Measurements from ENCODE around the gene NUP210L.
"Not testable (repeated sequence)": the region's sequence is repeated elsewhere in the genome, so short reads cannot be mapped to it uniquely, and the experiment has no call there.

Gene NUP210L

DNA sequence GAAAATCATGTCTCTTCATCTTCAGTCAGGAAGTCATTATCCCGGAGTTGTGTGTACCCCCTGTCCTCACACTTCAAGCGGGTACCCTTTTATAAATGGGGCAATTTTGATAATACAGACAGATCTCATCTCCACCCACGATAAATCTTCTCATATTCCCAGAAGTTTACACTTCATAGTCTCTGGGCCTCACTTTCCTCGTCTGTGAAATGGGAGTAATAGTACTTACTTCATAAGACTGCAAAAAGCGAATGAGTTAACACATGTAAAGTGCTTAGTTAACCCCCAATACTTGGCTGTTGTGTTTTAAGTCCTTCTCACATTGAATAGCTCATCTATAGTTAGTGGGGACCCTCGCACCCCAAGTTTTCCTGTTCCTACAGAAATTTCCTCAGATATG is 820 bp downstream of the NUP210L start:
- H3K27ac Mint-ChIP-seq: no peak overlapping the region
- H3K4me3 Mint-ChIP-seq: no peak overlapping the region
- TF ChIP-seq, protein P1, sequence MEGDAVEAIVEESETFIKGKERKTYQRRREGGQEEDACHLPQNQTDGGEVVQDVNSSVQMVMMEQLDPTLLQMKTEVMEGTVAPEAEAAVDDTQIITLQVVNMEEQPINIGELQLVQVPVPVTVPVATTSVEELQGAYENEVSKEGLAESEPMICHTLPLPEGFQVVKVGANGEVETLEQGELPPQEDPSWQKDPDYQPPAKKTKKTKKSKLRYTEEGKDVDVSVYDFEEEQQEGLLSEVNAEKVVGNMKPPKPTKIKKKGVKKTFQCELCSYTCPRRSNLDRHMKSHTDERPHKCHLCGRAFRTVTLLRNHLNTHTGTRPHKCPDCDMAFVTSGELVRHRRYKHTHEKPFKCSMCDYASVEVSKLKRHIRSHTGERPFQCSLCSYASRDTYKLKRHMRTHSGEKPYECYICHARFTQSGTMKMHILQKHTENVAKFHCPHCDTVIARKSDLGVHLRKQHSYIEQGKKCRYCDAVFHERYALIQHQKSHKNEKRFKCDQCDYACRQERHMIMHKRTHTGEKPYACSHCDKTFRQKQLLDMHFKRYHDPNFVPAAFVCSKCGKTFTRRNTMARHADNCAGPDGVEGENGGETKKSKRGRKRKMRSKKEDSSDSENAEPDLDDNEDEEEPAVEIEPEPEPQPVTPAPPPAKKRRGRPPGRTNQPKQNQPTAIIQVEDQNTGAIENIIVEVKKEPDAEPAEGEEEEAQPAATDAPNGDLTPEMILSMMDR (IDR thresholded peaks at IDR 0.05): no peak
- H3K4me1 Mint-ChIP-seq: peaks cover 20% of the 10 kb centered on the region
- peaks cover 2% of the 10 kb centered on the region for H3K9me3 Mint-ChIP-seq
- DNase-seq: no peak
- H3K27me3 Mint-ChIP-seq (ENCODE audit: low read depth, poor library complexity): no peaks in the 10 kb centered on the region
- H3K36me3 Mint-ChIP-seq (ENCODE audit: low read depth): peaks cover 31% of the 10 kb centered on the region

DNA sequence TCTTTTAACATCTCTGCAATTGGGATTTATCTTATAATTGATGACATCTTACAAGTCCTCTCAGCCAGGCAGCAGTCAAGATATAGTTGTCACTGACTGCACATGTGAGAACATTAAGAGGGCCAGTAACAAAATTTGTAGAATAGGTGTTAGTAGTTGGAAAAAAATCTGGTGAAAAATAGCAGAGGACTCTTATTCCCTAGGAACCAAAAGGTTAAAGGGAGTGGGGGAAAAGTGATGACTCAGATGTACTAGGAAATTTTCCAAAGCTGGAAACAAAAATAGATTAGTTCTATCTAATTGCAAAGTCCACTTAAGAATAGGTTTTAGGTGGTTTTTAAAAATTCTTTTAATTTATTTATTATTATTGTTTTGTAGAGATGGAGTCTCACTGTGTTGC is 3.6 kb downstream of the NUP210L start:
- Mint-ChIP-seq H3K9me3 (no peaks in the 10 kb centered on the region), H3K27ac (no peak overlapping the region), H3K4me3 (no peak overlapping the region), H3K27me3 (ENCODE audit: low read depth, poor library complexity) (no peaks in the 10 kb centered on the region), H3K4me1 (peaks cover 3% of the 10 kb centered on the region), H3K36me3 (ENCODE audit: low read depth) (peaks cover 6% of the 10 kb centered on the region)
- TF ChIP-seq, protein P1 (IDR thresholded peaks at IDR 0.05): no peak
- DNase-seq: no peak

DNA sequence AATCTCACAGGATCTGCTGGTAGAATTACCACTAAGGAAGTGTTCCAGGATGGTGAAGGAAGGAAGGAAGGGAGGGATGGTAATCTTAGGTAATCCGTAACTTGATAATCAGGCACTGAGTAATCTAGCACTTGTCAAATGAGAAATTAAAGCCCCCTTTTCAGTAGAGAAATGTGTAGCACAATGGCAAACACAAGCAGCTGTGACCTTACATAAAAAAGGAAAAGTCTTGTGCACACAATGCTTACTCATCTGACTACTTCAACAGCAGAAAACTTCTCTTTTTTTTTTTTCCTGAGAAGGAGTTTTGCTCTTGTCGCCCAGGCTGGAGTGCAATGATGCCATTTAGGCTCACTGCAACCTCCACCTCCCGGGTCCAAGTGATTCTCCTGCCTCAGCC is 6.1 kb downstream of the NUP210L start:
- H3K9me3 Mint-ChIP-seq: no peaks in the 10 kb centered on the region
- H3K4me3 Mint-ChIP-seq: no peak overlapping the region
- H3K4me1 Mint-ChIP-seq: no peaks in the 10 kb centered on the region
- peak overlapping the region; percentile 24 for H3K27ac Mint-ChIP-seq
- no peak for DNase-seq
- TF ChIP-seq, protein P1 (IDR thresholded peaks at IDR 0.05): no peak
- no peaks in the 10 kb centered on the region for H3K36me3 Mint-ChIP-seq (ENCODE audit: low read depth)
- no peaks in the 10 kb centered on the region for H3K27me3 Mint-ChIP-seq (ENCODE audit: low read depth, poor library complexity)

DNA sequence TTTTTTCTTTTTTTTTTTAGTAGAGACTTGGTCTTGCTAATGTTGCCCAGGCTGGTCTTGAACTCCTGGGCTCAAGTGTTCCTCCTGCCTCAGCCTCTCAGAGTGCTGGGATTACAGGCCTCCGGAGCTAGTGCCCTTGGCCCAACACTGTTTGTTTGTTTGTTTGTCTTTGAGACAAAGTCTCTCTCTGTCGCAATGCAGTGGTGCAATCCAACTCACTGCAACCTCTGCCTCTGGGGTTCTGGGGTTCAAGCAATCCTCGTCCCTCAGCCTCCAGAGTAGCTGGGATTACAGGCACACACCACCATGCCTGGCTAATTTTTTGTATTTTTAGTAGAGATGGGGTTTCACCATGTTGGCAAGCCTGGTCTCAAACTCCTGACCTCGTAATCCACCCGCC is 7.4 kb downstream of the NUP210L start:
- H3K4me1 Mint-ChIP-seq; H3K36me3 Mint-ChIP-seq (ENCODE audit: low read depth); H3K27ac Mint-ChIP-seq; H3K4me3 Mint-ChIP-seq; H3K9me3 Mint-ChIP-seq; DNase-seq; H3K27me3 Mint-ChIP-seq (ENCODE audit: low read depth, poor library complexity): not testable (repeated sequence)

DNA sequence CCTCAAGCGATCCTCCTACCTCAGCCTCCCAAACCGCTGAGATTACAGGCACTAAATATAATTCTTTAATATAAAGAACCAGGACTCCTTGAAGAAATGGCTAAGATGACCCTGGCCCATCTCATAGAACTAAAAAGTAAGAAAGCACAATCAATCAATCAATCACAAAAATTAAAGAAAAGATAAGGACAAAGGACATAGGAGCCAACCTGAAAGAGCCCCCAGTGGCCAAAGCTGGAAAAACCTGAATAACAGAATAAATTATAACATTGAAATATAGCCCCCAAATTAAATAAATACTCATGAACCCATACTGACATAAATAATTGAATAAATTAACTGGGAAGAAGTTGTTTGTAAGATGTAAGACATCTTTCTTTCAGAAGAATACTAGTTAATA is 8.9 kb downstream of the NUP210L start:
- no peaks in the 10 kb centered on the region for H3K4me1 Mint-ChIP-seq
- TF ChIP-seq, protein P1 (IDR thresholded peaks at IDR 0.05): peak; percentile 24
- H3K4me3 Mint-ChIP-seq: no peak overlapping the region
- H3K36me3 Mint-ChIP-seq (ENCODE audit: low read depth): no peaks in the 10 kb centered on the region
- H3K27me3 Mint-ChIP-seq (ENCODE audit: low read depth, poor library complexity): no peaks in the 10 kb centered on the region
- DNase-seq: no peak
- no peak overlapping the region for H3K27ac Mint-ChIP-seq
- no peaks in the 10 kb centered on the region for H3K9me3 Mint-ChIP-seq

DNA sequence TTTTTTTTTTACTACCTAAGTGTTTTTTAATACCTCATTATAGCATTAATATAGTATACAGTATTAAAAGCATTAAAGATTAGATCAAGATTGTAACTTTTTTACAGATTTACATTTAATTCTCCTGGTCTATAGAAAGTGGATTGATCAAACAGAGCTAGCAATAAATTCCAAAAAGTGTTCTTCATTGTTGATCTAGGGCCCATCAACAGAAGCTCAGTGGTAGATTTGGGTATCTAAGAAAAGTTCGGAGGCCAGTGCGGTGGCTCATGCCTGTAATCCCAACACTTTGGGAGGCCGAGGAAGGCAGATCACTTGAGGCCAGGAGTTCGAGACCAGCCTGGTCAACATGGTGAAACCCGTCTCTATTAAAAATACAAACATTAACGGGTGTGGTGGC is 12.5 kb downstream of the NUP210L start:
- Mint-ChIP-seq H3K4me3 (no peak overlapping the region), H3K4me1 (no peaks in the 10 kb centered on the region), H3K27ac (no peak overlapping the region), H3K27me3 (ENCODE audit: low read depth, poor library complexity) (peaks cover 3% of the 10 kb centered on the region), H3K9me3 (no peaks in the 10 kb centered on the region), H3K36me3 (ENCODE audit: low read depth) (no peaks in the 10 kb centered on the region)
- TF ChIP-seq, protein P1 (IDR thresholded peaks at IDR 0.05): no peak
- no peak for DNase-seq
